ENCODE data around the gene CNDP2. TPM values are rescaled to one million over a fixed set of nuclear protein-coding genes. Genes with fewer than 3 reads are reported as not detected.
"Not testable (repeated sequence)": the region's sequence is repeated elsewhere in the genome, so short reads cannot be mapped to it uniquely, and the experiment has no call there.

The CNDP2 gene
- total RNA-seq, 6 experiments from 2014 or later = 178 to 367 (median 230) TPM

DNA sequence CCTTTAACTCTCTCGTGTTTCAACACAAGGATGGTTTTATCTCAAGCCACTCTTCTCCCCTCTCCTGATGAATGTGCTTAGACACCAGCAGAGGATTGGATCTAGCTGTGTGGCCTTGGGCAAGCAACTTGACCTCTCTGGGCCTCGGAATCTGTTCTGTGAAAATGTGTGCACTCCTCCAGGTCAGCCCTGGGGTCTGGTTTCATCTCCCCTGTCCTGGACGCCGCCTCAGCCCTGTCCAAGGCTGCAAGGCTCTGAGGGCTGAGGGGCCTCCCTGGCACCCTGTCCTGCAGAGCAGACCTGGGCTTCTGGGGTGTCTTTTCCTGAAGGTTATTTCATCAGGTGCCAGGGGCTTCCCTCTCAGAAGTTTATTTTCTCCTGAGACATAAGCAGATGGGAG is 66.6 kb downstream of the CNDP2 start:
- H3K27ac ChIP-seq = no peak overlapping the region
- no peak overlapping the region for H3K4me3 ChIP-seq
- ATAC-seq (peak in 1 of 4 donors; percentile 20), DNase-seq (no peak)
- H3K4me1 ChIP-seq = peaks cover 0 to 20% (median 4%) of the 10 kb centered on the region in 4 donors
- TF ChIP-seq, protein P1, sequence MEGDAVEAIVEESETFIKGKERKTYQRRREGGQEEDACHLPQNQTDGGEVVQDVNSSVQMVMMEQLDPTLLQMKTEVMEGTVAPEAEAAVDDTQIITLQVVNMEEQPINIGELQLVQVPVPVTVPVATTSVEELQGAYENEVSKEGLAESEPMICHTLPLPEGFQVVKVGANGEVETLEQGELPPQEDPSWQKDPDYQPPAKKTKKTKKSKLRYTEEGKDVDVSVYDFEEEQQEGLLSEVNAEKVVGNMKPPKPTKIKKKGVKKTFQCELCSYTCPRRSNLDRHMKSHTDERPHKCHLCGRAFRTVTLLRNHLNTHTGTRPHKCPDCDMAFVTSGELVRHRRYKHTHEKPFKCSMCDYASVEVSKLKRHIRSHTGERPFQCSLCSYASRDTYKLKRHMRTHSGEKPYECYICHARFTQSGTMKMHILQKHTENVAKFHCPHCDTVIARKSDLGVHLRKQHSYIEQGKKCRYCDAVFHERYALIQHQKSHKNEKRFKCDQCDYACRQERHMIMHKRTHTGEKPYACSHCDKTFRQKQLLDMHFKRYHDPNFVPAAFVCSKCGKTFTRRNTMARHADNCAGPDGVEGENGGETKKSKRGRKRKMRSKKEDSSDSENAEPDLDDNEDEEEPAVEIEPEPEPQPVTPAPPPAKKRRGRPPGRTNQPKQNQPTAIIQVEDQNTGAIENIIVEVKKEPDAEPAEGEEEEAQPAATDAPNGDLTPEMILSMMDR (IDR thresholded peaks at IDR 0.05) = no peak
- no peak for TF ChIP-seq POLR2A (IDR thresholded peaks at IDR 0.05)
- H3K36me3 ChIP-seq = peaks cover 0 to 9% (median 2%) of the 10 kb centered on the region in 4 donors
- 93% methylated on average over 3 of the region's 4 CpGs for WGBS (ENCODE audit: insufficient coverage, low coverage, low lambda C conversion rate, missing lambda C conversion rate)
- no peaks in the 10 kb centered on the region for H3K9me3 ChIP-seq
- H3K27me3 ChIP-seq = no peaks in the 10 kb centered on the region
- intact Hi-C loops (cut with DNase I) = no loop called here

GRCh38 chr18:74563999-74564398 is 67.8 kb downstream of the CNDP2 start:
- peaks cover 0 to 20% (median 4%) of the 10 kb centered on the region in 4 donors for H3K4me1 ChIP-seq
- H3K36me3 ChIP-seq = peaks cover 0 to 9% (median 2%) of the 10 kb centered on the region in 4 donors
- no peaks in the 10 kb centered on the region for H3K9me3 ChIP-seq
- no peak overlapping the region for H3K4me3 ChIP-seq
- TF ChIP-seq, protein P1 (IDR thresholded peaks at IDR 0.05) = no peak
- TF ChIP-seq POLR2A (IDR thresholded peaks at IDR 0.05) = no peak
- intact Hi-C loops (cut with DNase I) = no loop called here
- no peaks in the 10 kb centered on the region for H3K27me3 ChIP-seq
- no peak for DNase-seq
- ATAC-seq = peak in 2 of 4 donors; percentile 38 to 45
- no peak overlapping the region for H3K27ac ChIP-seq
- 38% methylated on average over 3 of the region's 3 CpGs for WGBS (ENCODE audit: insufficient coverage, low coverage, low lambda C conversion rate, missing lambda C conversion rate)

DNA sequence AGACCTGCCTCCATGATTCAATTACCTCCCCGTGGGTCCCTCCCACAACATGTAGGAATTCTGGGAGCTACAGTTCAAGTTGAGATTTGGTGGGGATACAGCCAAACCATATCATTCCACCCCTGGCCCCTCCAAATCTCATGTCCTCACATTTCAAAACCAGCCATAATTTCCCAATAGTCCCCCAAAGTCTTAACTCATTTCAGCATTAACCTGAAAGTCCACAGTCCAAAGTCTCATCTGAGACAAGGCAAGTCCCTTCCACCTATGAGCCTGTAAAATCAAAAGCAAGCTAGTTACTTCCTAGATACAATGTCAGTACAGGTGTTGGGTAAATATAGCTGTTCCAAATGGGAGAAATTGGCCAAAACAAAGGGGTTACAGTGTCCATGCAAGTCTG is 69.0 kb downstream of the CNDP2 start:
- H3K27me3 ChIP-seq; H3K36me3 ChIP-seq; H3K4me3 ChIP-seq; H3K9me3 ChIP-seq; DNase-seq; intact Hi-C loops (cut with DNase I): not testable (repeated sequence)
- peak in 2 of 4 donors; percentile 32 to 54 for ATAC-seq
- 60% methylated on average over 1 of the region's 1 CpG for WGBS (ENCODE audit: insufficient coverage, low coverage, low lambda C conversion rate, missing lambda C conversion rate)
- Histone ChIP-seq H3K27ac (peak overlapping the region in 2 of 3 donors; percentile 37 to 52), H3K4me1 (peaks cover 0 to 20% (median 4%) of the 10 kb centered on the region in 4 donors)

- DNase-seq; H3K9me3 ChIP-seq; H3K36me3 ChIP-seq; intact Hi-C loops (cut with DNase I); H3K4me3 ChIP-seq; H3K27me3 ChIP-seq; ATAC-seq: not testable (repeated sequence)
- WGBS (ENCODE audit: insufficient coverage, low coverage, low lambda C conversion rate, missing lambda C conversion rate) = no CpG with 5 or more reads among the region's 3 CpGs
- Histone ChIP-seq H3K4me1 (peaks cover 0 to 20% (median 4%) of the 10 kb centered on the region in 4 donors), H3K27ac (peak overlapping the region in 1 of 3 donors; percentile 52)
These were observed 69.8 kb downstream of the CNDP2 start for GRCh38 chr18:74565993-74566392.

DNA sequence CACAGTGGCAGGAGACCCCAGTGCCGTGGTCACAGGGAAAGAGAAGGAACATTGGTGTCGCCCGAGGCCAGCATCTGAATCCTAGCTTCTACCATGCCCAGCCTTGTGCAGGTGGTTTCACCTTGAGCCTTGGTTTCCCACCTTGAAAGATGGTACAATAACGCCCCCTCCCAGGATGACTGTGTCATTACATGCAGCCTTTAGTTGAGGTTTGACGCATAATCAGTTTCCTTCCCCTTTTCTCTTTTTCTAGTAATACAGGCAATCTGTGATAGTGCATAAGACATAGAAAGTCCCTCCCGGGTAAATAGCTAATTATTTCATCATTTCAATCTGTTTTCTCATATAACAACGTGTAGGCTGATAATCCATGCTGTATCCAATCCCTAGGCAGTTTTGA is 71.7 kb downstream of the CNDP2 start:
- H3K4me1 ChIP-seq = peaks cover 0 to 20% (median 4%) of the 10 kb centered on the region in 4 donors
- TF ChIP-seq, protein P1 (IDR thresholded peaks at IDR 0.05) = no peak
- no peak for TF ChIP-seq POLR2A (IDR thresholded peaks at IDR 0.05)
- peaks cover 0 to under 1% (median 0%) of the 10 kb centered on the region in 4 donors for H3K36me3 ChIP-seq
- no peak overlapping the region for H3K4me3 ChIP-seq
- DNase-seq (no peak), ATAC-seq (peak in 1 of 4 donors; percentile 11)
- no peaks in the 10 kb centered on the region for H3K27me3 ChIP-seq
- no peaks in the 10 kb centered on the region for H3K9me3 ChIP-seq
- intact Hi-C loops (cut with DNase I) = no loop called here
- WGBS (ENCODE audit: insufficient coverage, low coverage, low lambda C conversion rate, missing lambda C conversion rate) = 38% methylated on average over 4 of the region's 7 CpGs
- no peak overlapping the region for H3K27ac ChIP-seq
